Endothelial cell of umbilical vein (primary cell): Measurements from ENCODE around the gene PYGO1. TPM values are rescaled to one million over a fixed set of nuclear protein-coding genes. Genes with fewer than 3 reads are reported as not detected.

Experiments used
- BruUV-seq: library from RNA; stranded (reverse); fragments of 400-500 nt; replicated peaks from 2 replicates; lab custom pipeline; 2021; lab: Mats Ljungman, UMichigan
- CTCF ChIA-PET: fragments of 300-600, 350-600 bp; sonication (Branson Sonifier 250); formaldehyde crosslinking; loops from one replicate; lab custom pipeline; 2021; ENCODE audit warnings: antibody characterized with exemption, inconsistent platforms; lab: Charles Lee
- POLR2A ChIA-PET: fragments of 300-600, 350-600 bp; sonication (Branson Sonifier 250); formaldehyde crosslinking; loops from one replicate; lab custom pipeline; 2021; ENCODE audit warnings: antibody characterized with exemption, inconsistent platforms; lab: Charles Lee
- DNase-seq: peaks from one replicate; pipeline ENCODE4 v3.0.0-alpha.2; 2011; ENCODE audit warnings: low read depth, low spot score
- FAIRE-seq: peaks from 2 replicates; lab custom pipeline; 2011; peaks lifted over from hg19 to GRCh38; lab: Jason Lieb, UNC
- H2AFZ ChIP-seq: 2 replicates; pipeline ENCODE4 v1.6.0; 2012; ENCODE audit warnings: low read depth, low read length, control low read depth, inconsistent platforms
- H3K27ac ChIP-seq: 2 replicates; pipeline ENCODE4 v1.5.1; 2011; ENCODE audit warnings: low read depth, mild to moderate bottlenecking, control low read depth, low read length, moderate library complexity; ENCODE audit not compliant: insufficient read depth
- H3K27me3 ChIP-seq, 2 experiments: 2 replicates each; pipeline versions ENCODE4 v1.6.0 to v1.6.1; 2011; ENCODE audit warnings: low read length in 2 of 2, mixed read lengths in 1 of 2; ENCODE audit not compliant: control insufficient read depth in 2 of 2, insufficient read depth in 2 of 2
- H3K36me3 ChIP-seq, 2 experiments: 2 replicates in 1 of 2; 3 replicates in 1 of 2; pipeline ENCODE4 v1.5.1; 2011; ENCODE audit warnings: low read length in 2 of 2, mild to moderate bottlenecking in 1 of 2, moderate library complexity in 1 of 2; ENCODE audit not compliant: control insufficient read depth in 2 of 2, insufficient read depth in 2 of 2; ENCODE audit errors: extremely low read depth in 1 of 2
- H3K4me1 ChIP-seq: 3 replicates; pipeline ENCODE4 v1.5.1; 2011; ENCODE audit warnings: mild to moderate bottlenecking, low read length; ENCODE audit not compliant: control insufficient read depth, insufficient read depth; ENCODE audit errors: extremely low read depth
- H3K4me2 ChIP-seq: 2 replicates; pipeline ENCODE4 v1.6.1; 2011; ENCODE audit warnings: low read length, control low read depth, mixed read lengths; ENCODE audit not compliant: insufficient read depth
- H3K4me3 ChIP-seq, 3 experiments: fragments of 200-600 bp in 1 of 3; sonication (generic), shearing (Covaris generic) in 1 of 3; replicated peaks in 1 of 3; 2 replicates each; pipeline ENCODE4 v1.5.1; 2011 to 2016; ENCODE audit warnings: control low read depth in 3 of 3, low read length in 3 of 3, mild to moderate bottlenecking in 2 of 3, inconsistent platforms in 1 of 3, low read depth in 1 of 3, moderate library complexity in 1 of 3; ENCODE audit not compliant: insufficient read depth in 1 of 3
- H3K79me2 ChIP-seq: 2 replicates; pipeline ENCODE4 v1.6.0; 2012; ENCODE audit warnings: low read length, inconsistent platforms; ENCODE audit not compliant: control insufficient read depth, insufficient read depth
- H3K9ac ChIP-seq: replicated peaks from 2 replicates; pipeline ENCODE3; 2011; ENCODE audit warnings: low read length, control low read depth; ENCODE audit not compliant: insufficient read depth; ENCODE audit errors: extremely low read depth
- H3K9me1 ChIP-seq: replicated peaks from 3 replicates; pipeline ENCODE4 v1.6.0; 2011; ENCODE audit warnings: mild to moderate bottlenecking, low read length; ENCODE audit not compliant: control insufficient read depth, insufficient read depth; ENCODE audit errors: extremely low read depth
- H3K9me3 ChIP-seq: replicated peaks from 2 replicates; pipeline ENCODE4 v1.5.1; 2012; ENCODE audit warnings: low read length, inconsistent platforms; ENCODE audit not compliant: control insufficient read depth, insufficient read depth
- H4K20me1 ChIP-seq: replicated peaks from 2 replicates; pipeline ENCODE3; 2011; ENCODE audit warnings: mild to moderate bottlenecking, low read length; ENCODE audit not compliant: control insufficient read depth, insufficient read depth; ENCODE audit errors: extremely low read depth
- EZH2 ChIP-seq: IDR thresholded peaks from 2 replicates; pipeline ENCODE4 v1.6.1; 2012; ENCODE audit warnings: borderline replicate concordance, low read depth, mild to moderate bottlenecking, moderate library complexity, low read length, inconsistent platforms; ENCODE audit not compliant: severe bottlenecking
- FOS ChIP-seq: IDR thresholded peaks from 2 replicates; pipeline ENCODE4 v1.6.1; 2011; ENCODE audit warnings: mild to moderate bottlenecking, low read length, moderate library complexity, borderline replicate concordance; ENCODE audit not compliant: insufficient read depth
- GATA2 ChIP-seq: IDR thresholded peaks from 2 replicates; pipeline ENCODE4 v1.7.0; 2011; ENCODE audit warnings: low read depth, mild to moderate bottlenecking, moderate library complexity, mixed read lengths, low read length; ENCODE audit not compliant: insufficient read length, insufficient read depth
- JUN ChIP-seq: IDR thresholded peaks from 2 replicates; pipeline ENCODE4 v1.6.1; 2011; ENCODE audit warnings: borderline replicate concordance, low read depth; ENCODE audit not compliant: insufficient read length, insufficient read depth
- MYC ChIP-seq: IDR thresholded peaks from one replicate; pipeline ENCODE4 v1.6.1; 2011; ENCODE audit warnings: mild to moderate bottlenecking, low read depth, low read length
- POLR2A ChIP-seq: IDR thresholded peaks from 2 replicates; pipeline ENCODE4 v1.6.1; 2012; ENCODE audit warnings: low read depth, mild to moderate bottlenecking, control low read depth, low read length
- POLR2AphosphoS5 ChIP-seq: IDR thresholded peaks from 2 replicates; pipeline ENCODE4 v1.6.1; 2012; ENCODE audit warnings: low read depth, mild to moderate bottlenecking, control low read depth, low read length, moderate library complexity; ENCODE audit not compliant: insufficient read depth
- dilution Hi-C: fragments of 300-500 bp; cut with MboI; formaldehyde crosslinking; loops from one replicate; pipeline ENCODE4 v1.15.0; 2019; ENCODE audit warnings: low sequenced_read_pairs; ENCODE audit not compliant: extremely low pct_ligation_motif_present
- intact Hi-C: fragments of 100-400 bp; cut with micrococcal nuclease; formaldehyde crosslinking; loops from one replicate; pipeline ENCODE4 v1.10.0; 2022
- polyA plus RNA-seq, 4 experiments: library from polyadenylated mRNA; depleted of rRNA in 3 of 4; stranded (reverse) in 3 of 4; unstranded in 1 of 4; fragments of >200 nt; gene quantifications; 2 replicates each; pipeline versions ENCODE4 v1.2.1 to v1.2.3, GENCODE V29; 2011 to 2012; ENCODE audit warnings: missing spikeins in 1 of 4
- total RNA-seq: library from RNA; stranded (reverse); gene quantifications from 2 replicates; pipeline ENCODE4 v1.2.3, GENCODE V29; 2021
- TF ChIP-seq, protein P1 (sequence below): IDR thresholded peaks from 2 replicates; pipeline ENCODE4 v1.6.1; 2011; ENCODE audit not compliant: insufficient read depth, insufficient read length
- TF ChIP-seq, protein P2 (sequence below), 2 donors: IDR thresholded peaks; 1 replicate in 1 of 2; 2 replicates in 1 of 2; pipeline ENCODE4 v1.5.1; 2011; ENCODE audit warnings: low read length in 2 of 2, mild to moderate bottlenecking in 2 of 2, moderate library complexity in 2 of 2, control low read depth in 1 of 2, inconsistent platforms in 1 of 2, low read depth in 1 of 2; ENCODE audit not compliant: insufficient read depth in 1 of 2; ENCODE audit errors: extremely low read depth in 1 of 2

PYGO1 gene
- total and polyA plus RNA-seq, 2 donors (not counting 3 experiments of a cell fraction or from before 2014, with no cell fraction given) = 1.9 to 7.6 TPM

DNA sequence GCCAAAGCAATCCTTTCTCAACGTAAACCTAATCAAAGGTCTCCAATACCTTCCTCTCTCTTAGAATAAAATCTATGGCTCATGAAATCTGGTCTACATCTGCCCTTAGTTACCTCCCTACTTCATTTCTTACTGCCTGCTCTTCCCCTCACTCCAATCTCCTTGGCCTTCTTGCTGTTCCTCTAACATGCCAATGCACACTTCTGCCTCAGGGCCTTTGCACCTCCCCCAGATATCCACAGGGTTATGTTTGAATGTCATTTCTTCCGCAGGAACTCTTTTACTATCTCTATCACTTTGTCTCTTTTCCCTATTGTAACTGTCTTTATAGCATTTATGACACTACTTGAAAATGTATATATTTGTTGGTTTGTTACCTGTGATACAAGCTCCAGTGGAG, 44.3 kb upstream of the PYGO1 start:
- Histone ChIP-seq H3K4me2 (no peak overlapping the region), H2AFZ (no peak overlapping the region), H3K9me3 (no peaks in the 10 kb centered on the region), H3K4me1 (peaks cover 6% of the 10 kb centered on the region), H3K27ac (no peak overlapping the region), H3K27me3 (no peaks in the 10 kb centered on the region), H3K36me3 (peaks cover 0 to 1% of the 10 kb centered on the region in 2 experiments), H4K20me1 (no peaks in the 10 kb centered on the region), H3K4me3 (no peak overlapping the region), H3K79me2 (no peaks in the 10 kb centered on the region), H3K9me1 (no peaks in the 10 kb centered on the region), H3K9ac (no peak overlapping the region)
- dilution Hi-C loops (no loop called here), intact Hi-C loops (no loop called here)
- ChIA-PET CTCF (interaction anchor here (3.6 kb wide), 1 partner anchor 9 kb away, joined by 11 read pairs; no protein-coding TSS in a partner anchor), POLR2A (no interaction called here)
- DNase-seq (no peak), FAIRE-seq (no peak)
- BruUV-seq = no TSS peak
- TF ChIP-seq, protein P1, sequence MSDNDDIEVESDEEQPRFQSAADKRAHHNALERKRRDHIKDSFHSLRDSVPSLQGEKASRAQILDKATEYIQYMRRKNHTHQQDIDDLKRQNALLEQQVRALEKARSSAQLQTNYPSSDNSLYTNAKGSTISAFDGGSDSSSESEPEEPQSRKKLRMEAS = no peak
- no peak for TF ChIP-seq EZH2
- TF ChIP-seq, protein P2, sequence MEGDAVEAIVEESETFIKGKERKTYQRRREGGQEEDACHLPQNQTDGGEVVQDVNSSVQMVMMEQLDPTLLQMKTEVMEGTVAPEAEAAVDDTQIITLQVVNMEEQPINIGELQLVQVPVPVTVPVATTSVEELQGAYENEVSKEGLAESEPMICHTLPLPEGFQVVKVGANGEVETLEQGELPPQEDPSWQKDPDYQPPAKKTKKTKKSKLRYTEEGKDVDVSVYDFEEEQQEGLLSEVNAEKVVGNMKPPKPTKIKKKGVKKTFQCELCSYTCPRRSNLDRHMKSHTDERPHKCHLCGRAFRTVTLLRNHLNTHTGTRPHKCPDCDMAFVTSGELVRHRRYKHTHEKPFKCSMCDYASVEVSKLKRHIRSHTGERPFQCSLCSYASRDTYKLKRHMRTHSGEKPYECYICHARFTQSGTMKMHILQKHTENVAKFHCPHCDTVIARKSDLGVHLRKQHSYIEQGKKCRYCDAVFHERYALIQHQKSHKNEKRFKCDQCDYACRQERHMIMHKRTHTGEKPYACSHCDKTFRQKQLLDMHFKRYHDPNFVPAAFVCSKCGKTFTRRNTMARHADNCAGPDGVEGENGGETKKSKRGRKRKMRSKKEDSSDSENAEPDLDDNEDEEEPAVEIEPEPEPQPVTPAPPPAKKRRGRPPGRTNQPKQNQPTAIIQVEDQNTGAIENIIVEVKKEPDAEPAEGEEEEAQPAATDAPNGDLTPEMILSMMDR (IDR thresholded peaks at IDR 0.05; ENCODE audit: extremely low read depth in 1 of 2, insufficient read depth in 1 of 2, low read depth in 1 of 2, low read length in 2 of 2) = no peak
- no peak for TF ChIP-seq FOS
- TF ChIP-seq JUN = no peak
- TF ChIP-seq POLR2AphosphoS5 = no peak
- TF ChIP-seq MYC = no peak
- TF ChIP-seq POLR2A = no peak
- TF ChIP-seq GATA2 = no peak
